PC-3 (cell line): ENCODE data around the gene HCFC1. TPM values are rescaled to one million over a fixed set of nuclear protein-coding genes. Genes with fewer than 3 reads are reported as not detected.

Source experiments
- ATAC-seq: fragments of 200-7000 bp; cut with Tn5 transposase; 2 replicates; pipeline ENCODE4 v1.9.1; 2020; ENCODE audit warnings: mild to moderate bottlenecking, moderate library complexity
- BruUV-seq: library from RNA; stranded (reverse); fragments of 400-500 nt; replicated peaks from 2 replicates; lab custom pipeline; 2021; lab: Mats Ljungman, UMichigan
- CTCF ChIA-PET: fragments of 300-600 bp; sonication (Branson Sonifier 250); formaldehyde crosslinking; loops from one replicate; lab custom pipeline; 2022; ENCODE audit warnings: antibody characterized with exemption; lab: Charles Lee
- POLR2A ChIA-PET: fragments of 300-600 bp; sonication (Branson Sonifier 250); formaldehyde crosslinking; loops from one replicate; lab custom pipeline; 2022; ENCODE audit warnings: antibody characterized with exemption; ENCODE audit not compliant: unreplicated experiment; lab: Charles Lee
- DNase-seq: peaks from one replicate; pipeline ENCODE4 v3.0.0-alpha.2; 2015
- H2AFZ ChIP-seq: fragments of 300-600 bp; sonication (generic); 2 replicates; pipeline ENCODE4 v1.6.0; 2016; ENCODE audit warnings: antibody characterized with exemption, low read length
- H3F3A ChIP-seq: fragments of 300-600 bp; sonication (generic); one replicate; pipeline ENCODE4 v1.6.0; 2017; ENCODE audit warnings: antibody characterized with exemption, low read length, control low read depth, mild to moderate bottlenecking; ENCODE audit not compliant: unreplicated experiment
- H3K27ac ChIP-seq: fragments of 300-600 bp; sonication (generic); 2 replicates; pipeline ENCODE4 v1.5.1; 2016; ENCODE audit warnings: mild to moderate bottlenecking, low read length
- H3K27me3 ChIP-seq: fragments of 300-600 bp; sonication (generic); 2 replicates; pipeline ENCODE4 v1.6.1; 2016; ENCODE audit warnings: low read length, mixed read lengths
- H3K36me3 ChIP-seq: fragments of 300-600 bp; sonication (generic); 2 replicates; pipeline ENCODE4 v1.6.1; 2016; ENCODE audit warnings: low read depth, mixed run types, low read length, mixed read lengths
- H3K4me1 ChIP-seq: fragments of 300-600 bp; sonication (generic); 2 replicates; pipeline ENCODE4 v1.5.1; 2016; ENCODE audit warnings: low read length; ENCODE audit not compliant: insufficient read depth
- H3K4me2 ChIP-seq: fragments of 300-600 bp; sonication (generic); 2 replicates; pipeline ENCODE4 v1.6.0; 2016; ENCODE audit warnings: low read length
- H3K4me3 ChIP-seq: fragments of 300-600 bp; sonication (generic); 2 replicates; pipeline ENCODE4 v1.5.1; 2016; ENCODE audit warnings: mild to moderate bottlenecking, low read length, mixed read lengths
- H3K79me2 ChIP-seq: fragments of 300-600 bp; sonication (generic); 2 replicates; pipeline ENCODE4 v1.6.1; 2017; ENCODE audit warnings: low read length, mixed read lengths
- H3K9ac ChIP-seq: fragments of 300-600 bp; sonication (generic); 2 replicates; pipeline ENCODE4 v1.6.0; 2016; ENCODE audit warnings: mild to moderate bottlenecking, low read length
- H3K9me2 ChIP-seq: fragments of 300-600 bp; sonication (generic); replicated peaks from 2 replicates; pipeline ENCODE4 v1.6.1; 2016; ENCODE audit warnings: mixed run types, low read length, mixed read lengths
- H3K9me3 ChIP-seq: fragments of 300-600 bp; sonication (generic); 2 replicates; pipeline ENCODE4 v1.6.1; 2016; ENCODE audit warnings: low read length, mixed read lengths
- H4K20me1 ChIP-seq: fragments of 300-600 bp; sonication (generic); 2 replicates; pipeline ENCODE4 v1.6.1; 2016; ENCODE audit warnings: low read length, mixed read lengths
- EZH2 ChIP-seq: fragments of 300-600 bp; sonication (generic); IDR thresholded peaks from one replicate; pipeline ENCODE4 v1.6.1; 2017; ENCODE audit warnings: antibody characterized with exemption, mild to moderate bottlenecking, low read length; ENCODE audit not compliant: unreplicated experiment
- EZH2phosphoT487 ChIP-seq: fragments of 300-600 bp; sonication (generic); IDR thresholded peaks from 2 replicates; pipeline ENCODE4 v1.6.1; 2018; ENCODE audit warnings: mild to moderate bottlenecking, antibody characterized with exemption, low read length, borderline replicate concordance
- intact Hi-C: fragments of 100-400 bp; cut with micrococcal nuclease; formaldehyde crosslinking; loops from 2 replicates; pipeline ENCODE4 v1.9.0; 2023
- total RNA-seq: library from RNA; depleted of rRNA; stranded (reverse); fragments of >200 nt; gene quantifications from 2 replicates; pipeline ENCODE4 v1.2.3, GENCODE V29; 2014
- TF ChIP-seq, protein P1 (sequence below): fragments of 300-600 bp; sonication (generic); conservative IDR thresholded peaks from 2 replicates; pipeline ENCODE4 v1.5.1; 2017; ENCODE audit warnings: antibody characterized with exemption, low read depth, mild to moderate bottlenecking, low read length

HCFC1 gene
- total RNA-seq, 1 experiment from 2014 or later: 66.9 TPM

DNA sequence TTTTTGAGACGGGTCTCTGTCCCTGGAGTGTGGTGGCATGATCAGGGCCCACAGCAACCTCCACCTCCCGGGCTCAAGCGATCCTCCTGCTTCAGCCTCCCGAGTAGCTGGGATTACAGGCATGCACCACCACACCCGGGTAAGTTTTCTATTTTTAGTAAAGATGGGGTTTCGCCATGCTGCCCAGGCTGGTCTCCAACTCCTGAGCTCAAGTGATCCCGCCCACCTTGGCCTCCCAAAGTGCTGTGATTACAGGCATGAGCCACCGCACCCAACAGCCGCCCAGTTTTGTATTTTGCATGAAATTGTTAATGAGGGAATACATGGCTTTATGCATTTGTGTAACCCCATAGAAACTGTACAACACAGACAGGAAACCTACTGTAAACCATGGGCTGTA, 42.8 kb downstream of the HCFC1 start:
- ChIA-PET CTCF (interaction anchor here (0.6 to 2.0 kb wide), 3 partner anchors 18 to 174 kb away, joined by 5 to 15 read pairs (median 7); no protein-coding TSS in a partner anchor), POLR2A (interaction anchor here (0.5 to 0.6 kb wide), 2 partner anchors 10 to 18 kb away, joined by 3 to 29 read pairs; no protein-coding TSS in a partner anchor)
- Histone ChIP-seq H3K4me1 (peaks cover 26% of the 10 kb centered on the region), H3F3A (no peaks in the 10 kb centered on the region), H3K4me3 (peak overlapping the region; percentile 21; the same call in 1 of the 2 replicates), H4K20me1 (no peaks in the 10 kb centered on the region), H3K9me2 (no peaks in the 10 kb centered on the region), H3K9ac (no peak overlapping the region), H2AFZ (no peak overlapping the region), H3K4me2 (peak overlapping the region; percentile 35; the same call in 1 of the 2 replicates), H3K27me3 (no peaks in the 10 kb centered on the region), H3K36me3 (peaks cover 11% of the 10 kb centered on the region), H3K27ac (no peak overlapping the region), H3K9me3 (no peaks in the 10 kb centered on the region), H3K79me2 (peaks cover 24% of the 10 kb centered on the region)
- DNase-seq (no peak), ATAC-seq (no peak)
- BruUV-seq: no TSS peak
- no peak for TF ChIP-seq EZH2
- TF ChIP-seq, protein P1, sequence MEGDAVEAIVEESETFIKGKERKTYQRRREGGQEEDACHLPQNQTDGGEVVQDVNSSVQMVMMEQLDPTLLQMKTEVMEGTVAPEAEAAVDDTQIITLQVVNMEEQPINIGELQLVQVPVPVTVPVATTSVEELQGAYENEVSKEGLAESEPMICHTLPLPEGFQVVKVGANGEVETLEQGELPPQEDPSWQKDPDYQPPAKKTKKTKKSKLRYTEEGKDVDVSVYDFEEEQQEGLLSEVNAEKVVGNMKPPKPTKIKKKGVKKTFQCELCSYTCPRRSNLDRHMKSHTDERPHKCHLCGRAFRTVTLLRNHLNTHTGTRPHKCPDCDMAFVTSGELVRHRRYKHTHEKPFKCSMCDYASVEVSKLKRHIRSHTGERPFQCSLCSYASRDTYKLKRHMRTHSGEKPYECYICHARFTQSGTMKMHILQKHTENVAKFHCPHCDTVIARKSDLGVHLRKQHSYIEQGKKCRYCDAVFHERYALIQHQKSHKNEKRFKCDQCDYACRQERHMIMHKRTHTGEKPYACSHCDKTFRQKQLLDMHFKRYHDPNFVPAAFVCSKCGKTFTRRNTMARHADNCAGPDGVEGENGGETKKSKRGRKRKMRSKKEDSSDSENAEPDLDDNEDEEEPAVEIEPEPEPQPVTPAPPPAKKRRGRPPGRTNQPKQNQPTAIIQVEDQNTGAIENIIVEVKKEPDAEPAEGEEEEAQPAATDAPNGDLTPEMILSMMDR: no peak
- TF ChIP-seq EZH2phosphoT487: no peak
- intact Hi-C loops: loop anchor here (2.0 to 5.0 kb wide), 3 partner anchors 18 to 167 kb away; partner anchors contain the start of genes HCFC1 and PLXNB3

DNA sequence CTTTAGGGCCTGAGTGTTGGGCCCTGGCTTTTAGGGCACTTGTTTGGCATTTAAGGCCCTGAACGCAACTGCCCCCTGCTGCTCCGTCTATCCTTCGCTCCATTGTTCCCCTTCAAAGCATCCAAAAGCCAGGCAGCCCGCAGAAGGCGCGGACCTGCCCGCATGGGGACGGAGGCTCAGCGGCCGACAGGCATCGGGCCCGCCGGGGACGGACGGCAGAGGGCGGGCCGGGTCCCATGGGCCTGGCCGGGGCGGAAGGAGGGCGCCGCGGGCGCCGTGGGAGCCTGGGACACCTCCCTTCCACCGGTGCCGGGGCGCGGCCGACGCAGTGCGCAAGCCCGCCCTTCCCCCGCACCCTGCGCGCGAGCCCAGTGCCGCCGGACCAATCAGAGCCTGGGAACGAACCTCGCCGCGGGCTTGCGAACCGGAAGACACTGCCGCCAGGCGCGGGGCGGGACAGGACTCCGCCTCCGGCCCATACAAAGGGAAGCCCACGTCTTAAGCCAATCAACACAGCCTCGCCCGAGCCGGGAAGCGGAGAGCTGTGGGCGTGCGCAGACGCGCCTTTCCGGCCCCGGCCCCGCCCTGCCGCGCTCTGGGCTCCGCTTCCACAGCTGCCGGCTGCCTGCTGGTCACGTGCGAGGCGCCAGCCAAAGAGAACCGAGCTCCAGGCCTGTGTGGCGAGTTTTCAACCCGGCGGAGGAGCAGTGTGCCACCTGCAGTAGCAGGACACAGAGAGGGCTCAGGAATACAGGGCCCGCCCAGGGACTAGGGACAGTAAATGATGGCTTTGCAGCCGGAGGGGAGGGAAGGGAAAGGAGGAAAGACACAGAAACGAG, 43.5 kb downstream of the HCFC1 start:
- CTCF ChIA-PET: interaction anchor here (0.6 to 2.0 kb wide), 3 partner anchors 19 to 173 kb away, joined by 5 to 15 read pairs (median 7); no protein-coding TSS in a partner anchor
- peak overlapping the region; percentile 70 for H3K4me3 ChIP-seq
- intact Hi-C loops: loop anchor here (2.0 to 5.0 kb wide), 3 partner anchors 19 to 166 kb away; partner anchors contain the start of genes HCFC1 and PLXNB3
- H3K9ac ChIP-seq: peak overlapping the region; percentile 92
- POLR2A ChIA-PET: interaction anchor here (0.5 to 0.6 kb wide), 4 partner anchors 9 to 51 kb away, joined by 3 to 29 read pairs (median 4); no protein-coding TSS in a partner anchor
- H4K20me1 ChIP-seq: no peaks in the 10 kb centered on the region
- peak; percentile 97 for DNase-seq
- H3F3A ChIP-seq: no peaks in the 10 kb centered on the region
- no peaks in the 10 kb centered on the region for H3K9me2 ChIP-seq
- TF ChIP-seq EZH2: no peak
- TF ChIP-seq, protein P1: no peak; the same call in 1 of the 2 replicates
- TF ChIP-seq EZH2phosphoT487: peak; percentile 85
- ATAC-seq: peak; percentile 91
- H3K4me1 ChIP-seq: peaks cover 25% of the 10 kb centered on the region
- no peaks in the 10 kb centered on the region for H3K9me3 ChIP-seq
- peak overlapping the region; percentile 88 for H3K4me2 ChIP-seq
- H3K27me3 ChIP-seq: no peaks in the 10 kb centered on the region
- H2AFZ ChIP-seq: no peak overlapping the region
- H3K27ac ChIP-seq: peak overlapping the region; percentile 70
- BruUV-seq: no TSS peak
- peaks cover 11% of the 10 kb centered on the region for H3K36me3 ChIP-seq
- H3K79me2 ChIP-seq: peaks cover 17% of the 10 kb centered on the region
